Peyer's patch (tissue), 4 donors: ENCODE results near the gene DNAJB11. TPM values are rescaled to one million over a fixed set of nuclear protein-coding genes. Genes with fewer than 3 reads are reported as not detected.
"Not testable (repeated sequence)": the region's sequence is repeated elsewhere in the genome, so short reads cannot be mapped to it uniquely, and the experiment has no call there.

Source experiments
- DNase-seq, 3 donors: peaks; one replicate each; pipeline ENCODE4 v3.0.0-alpha.2; 2017 to 2019
- H3K27ac ChIP-seq, 4 donors: fragments of 200-600 bp; sonication (generic); one replicate each; pipeline ENCODE4 v1.5.1; 2016 to 2019
- H3K27me3 ChIP-seq, 2 donors: fragments of 200-600 bp; sonication (generic); one replicate each; pipeline ENCODE4 v1.5.1; 2019
- H3K36me3 ChIP-seq, 3 donors: fragments of 200-600 bp; sonication (generic); one replicate each; pipeline ENCODE4 v1.5.1; 2016 to 2019
- H3K4me1 ChIP-seq, 4 donors: fragments of 200-600 bp; sonication (generic); one replicate each; pipeline ENCODE4 v1.5.1; 2016 to 2019
- H3K4me3 ChIP-seq, 4 donors: fragments of 200-600 bp; sonication (generic); 1 replicate in 3 of 4; 2 replicates in 1 of 4; pipeline ENCODE4 v1.5.1; 2016 to 2019; ENCODE audit warnings: mild to moderate bottlenecking in 1 of 4
- H3K9me3 ChIP-seq, 4 donors: fragments of 200-600 bp; sonication (generic); one replicate each; pipeline ENCODE4 v1.5.1; 2016 to 2019; ENCODE audit warnings: mild to moderate bottlenecking in 1 of 4
- POLR2A ChIP-seq, 2 donors: fragments of 450-650 bp; IDR thresholded peaks; one replicate each; pipeline ENCODE4 v1.5.1; 2017; ENCODE audit warnings: antibody characterized with exemption in 2 of 2, mild to moderate bottlenecking in 2 of 2, moderate library complexity in 2 of 2
- total RNA-seq, 4 donors: library from RNA; depleted of rRNA; stranded (reverse); fragments of >200 nt; gene quantifications; one replicate each; pipeline ENCODE4 v1.1.0, GENCODE V29; 2016
- TF ChIP-seq, protein P1 (sequence below), 6 experiments: fragments of 450-650 bp in 4 of 6; fragments of 200-600 bp in 2 of 6; sonication (generic) in 1 of 6; IDR thresholded peaks; one replicate each; pipeline ENCODE4 v1.5.1; 2017 to 2019; ENCODE audit warnings: antibody characterized with exemption in 6 of 6, mild to moderate bottlenecking in 3 of 6, moderate library complexity in 1 of 6

Gene DNAJB11
- total RNA-seq, 4 donors from 2014 or later = 16.5 to 61.3 (median 42.4) TPM

DNA sequence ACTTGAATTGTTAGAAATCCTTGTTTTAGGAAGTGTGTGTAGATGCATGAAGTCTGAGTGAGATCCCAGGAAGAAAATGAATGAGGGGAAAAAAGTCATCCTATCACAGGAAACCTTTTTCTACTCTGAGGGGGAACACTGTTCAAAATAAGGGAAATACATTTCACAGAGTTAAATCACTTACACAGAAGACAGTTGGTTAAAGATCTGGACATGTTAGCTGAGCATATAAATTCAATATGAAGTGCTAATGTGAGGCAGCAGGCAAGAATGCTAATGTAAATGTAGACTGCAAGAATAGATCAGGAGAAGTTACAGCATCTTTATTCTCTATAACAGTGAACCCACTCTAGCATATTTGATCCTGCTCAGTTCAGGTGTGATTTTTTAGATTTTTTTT, 5.9 kb upstream of the DNAJB11 start:
- Histone ChIP-seq H3K4me3 (no peak overlapping the region), H3K36me3 (no peaks in the 10 kb centered on the region), H3K9me3 (no peaks in the 10 kb centered on the region), H3K4me1 (peaks cover 0 to 19% (median 0%) of the 10 kb centered on the region in 4 donors), H3K27ac (no peak overlapping the region), H3K27me3 (no peaks in the 10 kb centered on the region)
- TF ChIP-seq, protein P1, sequence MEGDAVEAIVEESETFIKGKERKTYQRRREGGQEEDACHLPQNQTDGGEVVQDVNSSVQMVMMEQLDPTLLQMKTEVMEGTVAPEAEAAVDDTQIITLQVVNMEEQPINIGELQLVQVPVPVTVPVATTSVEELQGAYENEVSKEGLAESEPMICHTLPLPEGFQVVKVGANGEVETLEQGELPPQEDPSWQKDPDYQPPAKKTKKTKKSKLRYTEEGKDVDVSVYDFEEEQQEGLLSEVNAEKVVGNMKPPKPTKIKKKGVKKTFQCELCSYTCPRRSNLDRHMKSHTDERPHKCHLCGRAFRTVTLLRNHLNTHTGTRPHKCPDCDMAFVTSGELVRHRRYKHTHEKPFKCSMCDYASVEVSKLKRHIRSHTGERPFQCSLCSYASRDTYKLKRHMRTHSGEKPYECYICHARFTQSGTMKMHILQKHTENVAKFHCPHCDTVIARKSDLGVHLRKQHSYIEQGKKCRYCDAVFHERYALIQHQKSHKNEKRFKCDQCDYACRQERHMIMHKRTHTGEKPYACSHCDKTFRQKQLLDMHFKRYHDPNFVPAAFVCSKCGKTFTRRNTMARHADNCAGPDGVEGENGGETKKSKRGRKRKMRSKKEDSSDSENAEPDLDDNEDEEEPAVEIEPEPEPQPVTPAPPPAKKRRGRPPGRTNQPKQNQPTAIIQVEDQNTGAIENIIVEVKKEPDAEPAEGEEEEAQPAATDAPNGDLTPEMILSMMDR (IDR thresholded peaks at IDR 0.05) = no peak
- TF ChIP-seq POLR2A (IDR thresholded peaks at IDR 0.05) = no peak
- DNase-seq = no peak

DNA sequence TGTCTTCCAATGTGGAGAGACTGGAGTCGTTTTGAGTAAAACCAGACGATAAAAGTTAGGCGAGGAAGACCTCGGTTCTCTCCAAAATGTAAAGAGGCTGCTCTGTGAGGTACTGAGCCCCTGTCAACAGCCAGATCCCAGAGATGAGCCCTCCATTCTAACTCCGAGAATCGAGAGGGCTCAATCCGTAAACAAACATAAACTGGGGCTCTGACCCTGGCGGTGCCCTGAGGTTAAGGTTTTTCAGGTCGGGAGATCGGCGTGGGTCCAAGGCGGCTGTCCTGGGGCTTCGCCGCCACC, 3.8 kb upstream of the DNAJB11 start:
- no peaks in the 10 kb centered on the region for H3K9me3 ChIP-seq
- TF ChIP-seq POLR2A (IDR thresholded peaks at IDR 0.05) = no peak
- TF ChIP-seq, protein P1 (IDR thresholded peaks at IDR 0.05) = peak in 2 of 6 experiments; percentile 2 to 3
- H3K4me3 ChIP-seq = peak overlapping the region; percentile 58 to 95 (median 81)
- H3K27ac ChIP-seq = peak overlapping the region; percentile 82 to 96 (median 88)
- no peak for DNase-seq
- peaks cover 0 to 26% (median under 1%) of the 10 kb centered on the region in 4 donors for H3K4me1 ChIP-seq
- H3K27me3 ChIP-seq = no peaks in the 10 kb centered on the region
- no peaks in the 10 kb centered on the region for H3K36me3 ChIP-seq

DNA sequence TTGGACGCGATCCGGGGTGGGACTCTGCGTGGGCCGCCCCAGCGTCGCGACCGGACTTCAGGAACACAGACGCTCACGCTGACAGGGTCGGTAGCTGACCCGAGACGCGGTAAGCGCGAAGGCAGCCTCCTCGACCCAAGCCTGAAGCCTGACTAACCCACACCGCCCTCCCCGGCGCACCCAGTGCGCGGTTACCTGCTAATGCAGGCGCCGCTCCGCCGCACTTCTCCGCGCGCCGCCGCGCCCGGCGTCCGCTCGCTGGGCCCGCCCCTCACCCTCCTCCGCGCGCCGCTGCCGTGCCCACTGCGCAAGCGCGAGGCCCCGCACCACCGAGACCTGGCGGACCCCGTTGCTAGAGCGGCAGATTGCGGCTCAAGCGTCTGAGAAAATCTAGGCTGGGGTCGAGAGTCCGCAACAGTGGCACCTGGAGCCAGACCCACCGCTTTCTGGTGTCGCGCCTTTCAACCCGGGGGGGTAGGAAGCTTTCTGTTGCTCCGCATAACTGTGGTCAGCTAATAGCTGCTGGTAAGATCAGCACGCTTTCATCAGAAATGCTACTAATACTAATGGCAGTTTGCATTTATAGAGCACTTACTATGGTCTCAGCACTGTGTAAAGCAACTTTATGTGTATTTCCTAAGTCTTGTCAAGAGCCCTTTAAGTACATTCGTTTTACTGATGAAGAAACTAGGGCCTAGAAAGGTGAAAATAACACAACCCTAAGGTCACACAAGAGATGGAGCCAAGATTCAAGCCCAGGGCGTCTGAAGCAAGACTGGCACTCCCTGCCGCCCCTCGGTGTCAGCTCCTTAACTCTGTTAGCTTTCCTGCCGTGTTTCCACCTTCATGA, 3.2 kb upstream of the DNAJB11 start, which contains the start of gene TBCCD1:
TBCCD1 (minus strand) TSS at position 268 of the 850 bp plus-strand sequence. CDS start 3,010 bp downstream, outside the sequence.
- H3K4me3 ChIP-seq = peak within 1 kb of the TSS; percentile 58 to 95 (median 81)
- H3K9me3 ChIP-seq = no peaks in the 10 kb centered on the region
- no peaks in the 10 kb centered on the region for H3K27me3 ChIP-seq
- DNase-seq = peak; percentile 88 to 96 (median 96)
- peaks cover 0 to 32% (median 2%) of the 10 kb centered on the region in 4 donors for H3K4me1 ChIP-seq
- H3K27ac ChIP-seq = peak within 1 kb of the TSS; percentile 82 to 96 (median 88)
- peaks cover 0 to 1% (median 0%) of the 10 kb centered on the region in 3 donors for H3K36me3 ChIP-seq
- TF ChIP-seq POLR2A (IDR thresholded peaks at IDR 0.05) = peak; percentile 93 to 96
- TF ChIP-seq, protein P1 (IDR thresholded peaks at IDR 0.05) = peak in 2 of 6 experiments; percentile 4 to 6

DNA sequence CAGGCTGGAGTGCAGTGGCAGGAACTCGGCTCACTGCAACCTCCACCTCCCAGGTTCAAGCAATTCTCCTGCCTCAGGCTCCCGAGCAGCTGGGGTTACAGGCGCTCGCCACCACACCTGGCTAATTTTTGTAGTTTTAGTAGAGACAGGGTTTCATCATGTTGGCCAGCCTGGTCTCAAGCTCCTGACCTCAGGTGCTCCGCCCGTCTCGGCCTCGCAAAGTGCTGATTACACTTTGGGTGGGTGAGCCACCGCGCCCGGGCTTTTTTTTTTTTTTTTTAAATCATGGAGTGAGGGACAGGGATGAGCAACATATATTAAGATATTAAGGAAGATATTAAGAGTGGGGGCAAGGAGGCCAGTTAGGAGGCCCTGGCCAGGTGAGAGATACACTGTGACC, 1.2 kb upstream of the DNAJB11 start:
- peaks cover 0 to 15% (median 0%) of the 10 kb centered on the region in 3 donors for H3K36me3 ChIP-seq
- not testable (repeated sequence) for H3K27me3 ChIP-seq, H3K9me3 ChIP-seq, DNase-seq
- H3K4me3 ChIP-seq = peak overlapping the region in 2 of 4 donors; percentile 68 to 94
- peak overlapping the region in 1 of 4 donors; percentile 94 for H3K27ac ChIP-seq
- H3K4me1 ChIP-seq = peaks cover 0 to 39% (median 2%) of the 10 kb centered on the region in 4 donors

DNA sequence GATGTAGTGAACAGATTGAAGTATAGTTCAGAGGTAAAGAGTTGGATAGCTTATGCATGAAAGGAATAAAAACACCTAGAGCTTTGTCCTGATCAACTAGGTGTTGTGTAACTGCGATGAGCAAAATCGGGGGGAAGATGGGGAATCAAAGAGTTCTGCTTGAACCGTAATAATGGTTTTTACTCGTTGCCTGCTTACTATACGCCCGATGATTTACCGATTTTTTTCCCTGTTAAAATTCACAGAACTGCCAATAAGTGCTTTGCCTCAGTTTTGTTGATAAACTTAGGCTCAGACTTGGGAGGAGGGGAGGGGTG, 783 bp upstream of the DNAJB11 start:
- Histone ChIP-seq H3K36me3 (peaks cover 0 to 18% (median 0%) of the 10 kb centered on the region in 3 donors), H3K9me3 (no peaks in the 10 kb centered on the region), H3K4me3 (peak overlapping the region; percentile 68 to 97 (median 89)), H3K27me3 (no peaks in the 10 kb centered on the region), H3K27ac (peak overlapping the region; percentile 79 to 95 (median 87)), H3K4me1 (peaks cover 0 to 39% (median 2%) of the 10 kb centered on the region in 4 donors)
- TF ChIP-seq, protein P1 (IDR thresholded peaks at IDR 0.05) = no peak
- TF ChIP-seq POLR2A (IDR thresholded peaks at IDR 0.05) = no peak
- no peak for DNase-seq

DNA sequence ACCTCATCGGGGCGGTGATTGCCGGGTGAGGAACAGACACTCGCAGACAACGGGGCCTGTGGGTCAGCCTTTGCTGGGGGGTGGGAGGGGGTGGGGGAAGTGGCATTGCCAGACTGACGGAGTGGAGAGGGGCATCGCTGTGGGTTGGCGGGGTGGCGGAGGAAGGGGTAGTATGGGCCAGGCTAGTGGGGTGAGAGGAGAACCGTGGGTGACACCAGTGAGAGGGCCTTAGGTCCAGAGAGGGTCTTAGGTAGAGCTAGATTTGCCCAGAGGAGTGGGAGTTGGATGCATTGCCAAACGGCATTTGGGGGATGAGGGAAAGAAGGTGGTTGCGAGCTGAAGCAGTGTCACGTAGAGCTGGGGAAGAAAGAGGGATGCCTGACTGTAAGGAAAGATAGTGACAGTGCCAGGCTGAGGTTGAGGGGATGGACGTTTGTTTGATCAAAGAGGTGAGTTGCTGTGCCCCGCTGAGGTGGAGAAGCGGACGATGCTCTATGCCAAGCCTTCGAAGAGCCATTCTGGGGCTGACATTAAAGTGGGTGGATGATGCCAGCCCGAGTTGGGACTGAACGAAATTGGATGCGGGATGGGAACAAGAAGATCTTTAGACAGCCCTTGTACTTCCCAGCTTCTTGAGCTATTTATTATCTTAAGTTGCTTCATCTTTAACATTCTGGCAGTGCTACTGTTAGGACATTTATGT, 572 bp downstream of the DNAJB11 start:
- Histone ChIP-seq H3K4me1 (peaks cover 0 to 35% (median 2%) of the 10 kb centered on the region in 4 donors), H3K27me3 (no peaks in the 10 kb centered on the region), H3K36me3 (peaks cover 0 to 30% (median 0%) of the 10 kb centered on the region in 3 donors), H3K4me3 (peak overlapping the region; percentile 84 to 97 (median 90)), H3K27ac (peak overlapping the region; percentile 93 to 98 (median 94)), H3K9me3 (no peaks in the 10 kb centered on the region)
- no peak for DNase-seq
- TF ChIP-seq, protein P1 (IDR thresholded peaks at IDR 0.05) = no peak
- TF ChIP-seq POLR2A (IDR thresholded peaks at IDR 0.05) = no peak
